Measurements from ENCODE around the gene ADA.

The ADA gene

DNA sequence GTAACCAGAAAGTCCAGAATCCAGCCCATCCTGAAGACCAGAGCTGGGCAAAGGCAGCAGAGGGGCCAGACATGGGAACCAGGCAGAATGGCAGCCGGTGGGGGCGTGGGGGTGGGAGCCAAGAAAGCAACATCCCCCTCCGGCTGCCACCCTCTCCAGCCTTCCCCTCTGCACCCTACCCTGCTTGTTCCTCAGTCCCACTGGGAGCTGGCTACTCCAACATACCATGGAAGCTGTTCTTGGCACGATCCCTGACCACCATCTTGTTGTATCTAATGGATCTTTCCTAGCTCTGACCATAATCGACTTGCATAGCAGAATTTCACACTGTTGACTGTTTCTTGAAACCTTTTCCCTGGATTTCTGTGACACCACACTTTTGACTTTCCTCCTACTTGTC lies 30.2 kb downstream of the ADA start:
- Histone ChIP-seq H3K4me1 (ENCODE audit: low read depth, poor library complexity, severe bottlenecking) (peaks cover 22% of the 10 kb centered on the region), H3K9ac (no peak overlapping the region), H4K20me1 (ENCODE audit: insufficient read depth) (no peaks in the 10 kb centered on the region), H3K79me2 (ENCODE audit: insufficient read depth, low read depth) (no peaks in the 10 kb centered on the region), H3K27ac (no peak overlapping the region), H2AFZ (ENCODE audit: low read depth) (no peak overlapping the region), H3K4me2 (no peak overlapping the region), H3K36me3 (ENCODE audit: insufficient read depth) (peaks cover 5% of the 10 kb centered on the region; the same call in 1 of the 2 replicates), H3K27me3 (ENCODE audit: insufficient read depth, low read depth) (no peaks in the 10 kb centered on the region), H3K4me3 (IDR thresholded peaks at IDR 0.05; ENCODE audit: insufficient read depth, low read depth, low read length) (no peak overlapping the region)
- TF ChIP-seq, protein P1, sequence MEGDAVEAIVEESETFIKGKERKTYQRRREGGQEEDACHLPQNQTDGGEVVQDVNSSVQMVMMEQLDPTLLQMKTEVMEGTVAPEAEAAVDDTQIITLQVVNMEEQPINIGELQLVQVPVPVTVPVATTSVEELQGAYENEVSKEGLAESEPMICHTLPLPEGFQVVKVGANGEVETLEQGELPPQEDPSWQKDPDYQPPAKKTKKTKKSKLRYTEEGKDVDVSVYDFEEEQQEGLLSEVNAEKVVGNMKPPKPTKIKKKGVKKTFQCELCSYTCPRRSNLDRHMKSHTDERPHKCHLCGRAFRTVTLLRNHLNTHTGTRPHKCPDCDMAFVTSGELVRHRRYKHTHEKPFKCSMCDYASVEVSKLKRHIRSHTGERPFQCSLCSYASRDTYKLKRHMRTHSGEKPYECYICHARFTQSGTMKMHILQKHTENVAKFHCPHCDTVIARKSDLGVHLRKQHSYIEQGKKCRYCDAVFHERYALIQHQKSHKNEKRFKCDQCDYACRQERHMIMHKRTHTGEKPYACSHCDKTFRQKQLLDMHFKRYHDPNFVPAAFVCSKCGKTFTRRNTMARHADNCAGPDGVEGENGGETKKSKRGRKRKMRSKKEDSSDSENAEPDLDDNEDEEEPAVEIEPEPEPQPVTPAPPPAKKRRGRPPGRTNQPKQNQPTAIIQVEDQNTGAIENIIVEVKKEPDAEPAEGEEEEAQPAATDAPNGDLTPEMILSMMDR (conservative IDR thresholded peaks at IDR 0.05; ENCODE audit: low read depth, low read length) = no peak

GRCh38 chr20:44620030-44620429 lies 31.5 kb downstream of the ADA start:
- H3K27ac ChIP-seq = no peak overlapping the region
- H2AFZ ChIP-seq (ENCODE audit: low read depth) = no peak overlapping the region
- H3K4me3 ChIP-seq (IDR thresholded peaks at IDR 0.05; ENCODE audit: insufficient read depth, low read depth, low read length) = no peak overlapping the region
- H3K4me1 ChIP-seq (ENCODE audit: low read depth, poor library complexity, severe bottlenecking) = peaks cover 22% of the 10 kb centered on the region
- H3K27me3 ChIP-seq (ENCODE audit: insufficient read depth, low read depth) = no peaks in the 10 kb centered on the region
- H3K9ac ChIP-seq = no peak overlapping the region
- TF ChIP-seq, protein P1 (conservative IDR thresholded peaks at IDR 0.05; ENCODE audit: low read depth, low read length) = no peak
- no peaks in the 10 kb centered on the region for H3K79me2 ChIP-seq (ENCODE audit: insufficient read depth, low read depth)
- no peaks in the 10 kb centered on the region for H4K20me1 ChIP-seq (ENCODE audit: insufficient read depth)
- H3K4me2 ChIP-seq = no peak overlapping the region
- no peaks in the 10 kb centered on the region; the same call in 1 of the 2 replicates for H3K36me3 ChIP-seq (ENCODE audit: insufficient read depth)

DNA sequence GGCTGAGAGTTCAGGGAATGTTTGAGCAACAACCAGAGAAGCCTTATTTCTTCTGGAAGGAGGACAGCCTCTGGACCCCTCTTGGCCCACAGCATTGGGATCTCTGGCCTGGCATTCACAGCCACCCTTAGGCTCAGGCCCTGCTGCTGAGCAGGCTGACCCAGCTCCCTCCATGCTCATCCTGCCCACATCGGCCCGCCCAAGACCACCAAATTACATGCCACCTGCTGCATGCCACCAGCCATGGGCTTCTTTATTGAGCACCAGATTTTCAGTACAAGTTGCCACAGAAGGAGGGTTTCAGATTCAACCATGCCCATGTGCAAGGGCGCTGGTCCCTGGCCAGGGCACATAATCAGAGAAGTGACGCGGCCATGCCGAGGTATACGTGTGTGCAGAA lies 32.2 kb downstream of the ADA start:
- peaks cover 22% of the 10 kb centered on the region for H3K4me1 ChIP-seq (ENCODE audit: low read depth, poor library complexity, severe bottlenecking)
- H3K79me2 ChIP-seq (ENCODE audit: insufficient read depth, low read depth) = no peaks in the 10 kb centered on the region
- no peak overlapping the region; the same call in 1 of the 2 replicates for H3K4me2 ChIP-seq
- no peaks in the 10 kb centered on the region for H3K27me3 ChIP-seq (ENCODE audit: insufficient read depth, low read depth)
- H3K27ac ChIP-seq = no peak overlapping the region
- no peak overlapping the region for H3K4me3 ChIP-seq (IDR thresholded peaks at IDR 0.05; ENCODE audit: insufficient read depth, low read depth, low read length)
- no peak overlapping the region for H2AFZ ChIP-seq (ENCODE audit: low read depth)
- no peak overlapping the region for H3K9ac ChIP-seq
- TF ChIP-seq, protein P1 (conservative IDR thresholded peaks at IDR 0.05; ENCODE audit: low read depth, low read length) = no peak
- H4K20me1 ChIP-seq (ENCODE audit: insufficient read depth) = no peaks in the 10 kb centered on the region
- H3K36me3 ChIP-seq (ENCODE audit: insufficient read depth) = no peaks in the 10 kb centered on the region; the same call in 1 of the 2 replicates

GRCh38 chr20:44618318-44618731 lies 33.2 kb downstream of the ADA start:
- Histone ChIP-seq H3K9ac (no peak overlapping the region), H3K79me2 (ENCODE audit: insufficient read depth, low read depth) (no peaks in the 10 kb centered on the region), H3K27ac (no peak overlapping the region), H4K20me1 (ENCODE audit: insufficient read depth) (no peaks in the 10 kb centered on the region), H3K27me3 (ENCODE audit: insufficient read depth, low read depth) (no peaks in the 10 kb centered on the region), H3K36me3 (ENCODE audit: insufficient read depth) (no peaks in the 10 kb centered on the region; the same call in 1 of the 2 replicates), H3K4me2 (no peak overlapping the region), H2AFZ (ENCODE audit: low read depth) (no peak overlapping the region), H3K4me3 (IDR thresholded peaks at IDR 0.05; ENCODE audit: insufficient read depth, low read depth, low read length) (no peak overlapping the region), H3K4me1 (ENCODE audit: low read depth, poor library complexity, severe bottlenecking) (peaks cover 22% of the 10 kb centered on the region)
- TF ChIP-seq, protein P1 (conservative IDR thresholded peaks at IDR 0.05; ENCODE audit: low read depth, low read length) = no peak

Measured in KMS-11 (cell line).